HepG2 (cell line): ENCODE measurements around the gene NDUFS6. TPM values are rescaled to one million over a fixed set of nuclear protein-coding genes. Genes with fewer than 3 reads are reported as not detected.

ENCODE experiments used
- ATAC-seq: fragments of 200-7000 bp; cut with Tn5 transposase; 3 replicates; pipeline ENCODE4 v1.9.1; 2020; ENCODE audit warnings: mild to moderate bottlenecking, moderate library complexity
- BruUV-seq: library from RNA; stranded (reverse); fragments of 400-500 nt; replicated peaks from 2 replicates; lab custom pipeline; 2021; lab: Mats Ljungman, UMichigan
- CTCF ChIA-PET: fragments of 300-600 bp; formaldehyde crosslinking; extraction: SDS; loops from one replicate; lab custom pipeline; 2021; ENCODE audit warnings: low total read pairs, inconsistent platforms, low intra/inter-chr PET ratio; lab: Yijun Ruan, JAX
- POLR2A ChIA-PET: fragments of 350-600 bp; sonication (Branson Sonifier 250); formaldehyde crosslinking; loops from one replicate; lab custom pipeline; 2020; ENCODE audit warnings: antibody characterized with exemption, inconsistent platforms; lab: Yijun Ruan, JAX
- DNase-seq: peaks from one replicate; pipeline ENCODE4 v3.0.0-alpha.2; 2015; ENCODE audit warnings: low spot score
- FAIRE-seq: peaks from 3 replicates; lab custom pipeline; 2011; peaks lifted over from hg19 to GRCh38; lab: Jason Lieb, UNC
- H2AFZ ChIP-seq: one replicate; pipeline ENCODE4 v1.6.1; 2011; ENCODE audit warnings: low read length, inconsistent platforms
- H3K27ac ChIP-seq: fragments of 300-600 bp; 3 replicates; pipeline ENCODE4 v1.8.0; 2011; ENCODE audit warnings: mixed run types, mild to moderate bottlenecking, mixed read lengths, low read length, inconsistent platforms; ENCODE audit not compliant: insufficient read depth; ENCODE audit errors: extremely low read length
- H3K27me3 ChIP-seq, 2 experiments: fragments of 200-600 bp in 1 of 2; 2 replicates in 1 of 2; 3 replicates in 1 of 2; pipeline versions ENCODE4 v1.6.0 to v1.8.0; 2011; ENCODE audit warnings: low read length in 2 of 2, mild to moderate bottlenecking in 2 of 2, moderate library complexity in 2 of 2, inconsistent platforms in 1 of 2; ENCODE audit not compliant: insufficient read depth in 2 of 2, control insufficient read depth in 1 of 2
- H3K36me3 ChIP-seq, 2 experiments: fragments of 200-600 bp in 1 of 2; replicated peaks in 1 of 2; 2 replicates in 1 of 2; 3 replicates in 1 of 2; pipeline versions ENCODE4 v1.5.1 to v1.8.0; 2011; ENCODE audit warnings: low read length in 2 of 2, inconsistent platforms in 1 of 2; ENCODE audit not compliant: insufficient read depth in 2 of 2, control insufficient read depth in 1 of 2
- H3K4me1 ChIP-seq: 2 replicates; pipeline ENCODE4 v1.5.1; 2012; ENCODE audit warnings: low read length, inconsistent platforms; ENCODE audit not compliant: insufficient read depth
- H3K4me2 ChIP-seq: 2 replicates; pipeline ENCODE4 v1.6.0; 2011; ENCODE audit warnings: low read depth, low read length, inconsistent platforms
- H3K4me3 ChIP-seq, 3 experiments: fragments of 200-600 bp in 1 of 3; sonication (generic), shearing (Covaris generic) in 1 of 3; replicated peaks in 1 of 3; 2 replicates each; pipeline ENCODE4 v1.5.1; 2011 to 2016; ENCODE audit warnings: low read length in 3 of 3, inconsistent platforms in 2 of 3, low read depth in 2 of 3, mild to moderate bottlenecking in 2 of 3, control low read depth in 1 of 3, mixed read lengths in 1 of 3; ENCODE audit not compliant: insufficient read depth in 1 of 3
- H3K79me2 ChIP-seq: one replicate; pipeline ENCODE4 v1.6.1; 2011; ENCODE audit warnings: low read length, inconsistent platforms; ENCODE audit not compliant: insufficient read depth
- H3K9ac ChIP-seq: 2 replicates; pipeline ENCODE4 v1.6.0; 2011; ENCODE audit warnings: mild to moderate bottlenecking, low read depth, low read length, inconsistent platforms; ENCODE audit not compliant: insufficient read depth
- H3K9me3 ChIP-seq: 2 replicates; pipeline ENCODE4 v1.5.1; 2012; ENCODE audit warnings: mild to moderate bottlenecking, low read length
- H4K20me1 ChIP-seq: 2 replicates; pipeline ENCODE4 v1.6.0; 2011; ENCODE audit warnings: inconsistent platforms, mild to moderate bottlenecking, low read length, moderate library complexity; ENCODE audit not compliant: insufficient read depth
- ARNT2 ChIP-seq: sonication (generic); formaldehyde crosslinking; IDR thresholded peaks from 2 replicates; pipeline ENCODE4 v1.8.0; 2022; ENCODE audit warnings: mild to moderate bottlenecking, low read depth, missing genetic modification reagents, moderate library complexity
- KDM1A ChIP-seq: IDR thresholded peaks from 2 replicates; pipeline ENCODE4 v1.6.1; 2016; ENCODE audit warnings: missing compliant biosample characterization
- KLF16 ChIP-seq, 2 experiments: sonication (generic) in 1 of 2; formaldehyde crosslinking in 1 of 2; IDR thresholded peaks; 2 replicates each; pipeline versions ENCODE4 v1.6.1 to v1.8.0; 2016 to 2023; ENCODE audit warnings: missing genetic modification reagents in 2 of 2, missing compliant biosample characterization in 1 of 2
- MAFG ChIP-seq: sonication (generic); formaldehyde crosslinking; IDR thresholded peaks from 2 replicates; pipeline ENCODE4 v1.5.1; 2020; ENCODE audit warnings: mild to moderate bottlenecking, missing genetic modification reagents
- ONECUT2 ChIP-seq: sonication (generic); formaldehyde crosslinking; IDR thresholded peaks from 2 replicates; pipeline ENCODE4 v1.4.0; 2020; ENCODE audit warnings: missing genetic modification reagents
- POLR2AphosphoS2 ChIP-seq: IDR thresholded peaks from 2 replicates; pipeline ENCODE4 v1.6.1; 2011; ENCODE audit warnings: low read depth, low read length, improper control_type of control experiment
- POLR2G ChIP-seq: fragments of 200-400 bp; formaldehyde crosslinking; IDR thresholded peaks from 2 replicates; pipeline ENCODE4 v1.6.1; 2018; ENCODE audit warnings: mild to moderate bottlenecking, low read depth, low read length, moderate library complexity
- SIN3A ChIP-seq: IDR thresholded peaks from 2 replicates; pipeline ENCODE4 v1.6.1; 2011; ENCODE audit warnings: low read depth, mild to moderate bottlenecking, control low read depth, low read length, borderline replicate concordance
- SMYD3 ChIP-seq: sonication (generic); formaldehyde crosslinking; IDR thresholded peaks from 2 replicates; pipeline ENCODE4 v1.8.1; 2023; ENCODE audit warnings: mild to moderate bottlenecking, missing genetic modification reagents
- ZBTB38 ChIP-seq: sonication (generic); formaldehyde crosslinking; IDR thresholded peaks from 2 replicates; pipeline ENCODE4 v1.5.1; 2020; ENCODE audit warnings: mild to moderate bottlenecking, missing genetic modification reagents
- ZNF12 ChIP-seq: sonication (generic); formaldehyde crosslinking; IDR thresholded peaks from 2 replicates; pipeline ENCODE4 v1.5.0; 2020; ENCODE audit warnings: missing genetic modification reagents
- ZNF317 ChIP-seq: sonication (generic); formaldehyde crosslinking; IDR thresholded peaks from 2 replicates; pipeline ENCODE4 v1.5.0; 2020; ENCODE audit warnings: mild to moderate bottlenecking, missing genetic modification reagents
- ZNF431 ChIP-seq: sonication (generic); formaldehyde crosslinking; IDR thresholded peaks from 2 replicates; pipeline ENCODE4 v1.9.0; 2022; ENCODE audit warnings: missing genetic modification reagents, low read depth, mild to moderate bottlenecking, borderline replicate concordance
- ZNF552 ChIP-seq: sonication (generic); formaldehyde crosslinking; IDR thresholded peaks from 2 replicates; pipeline ENCODE4 v1.9.0; 2022; ENCODE audit warnings: missing genetic modification reagents, mild to moderate bottlenecking, borderline replicate concordance
- ZNF782 ChIP-seq: sonication (generic); formaldehyde crosslinking; IDR thresholded peaks from 2 replicates; pipeline ENCODE4 v1.4.0; 2020; ENCODE audit warnings: missing genetic modification reagents, mild to moderate bottlenecking, borderline replicate concordance
- ZNF850 ChIP-seq: sonication (generic); formaldehyde crosslinking; conservative IDR thresholded peaks from 2 replicates; pipeline ENCODE4 v1.9.0; 2021; ENCODE audit warnings: mild to moderate bottlenecking, missing genetic modification reagents
- WGBS: methylation state at CpG from one replicate; pipeline ENCODE4 v1.1.6; 2017; ENCODE audit warnings: low lambda C conversion rate; 5-methylcytosine and 5-hydroxymethylcytosine counted together
- in situ Hi-C: cut with HindIII; loops from 2 replicates; pipeline ENCODE4 v1.10.0; 2017; ENCODE audit warnings: low pct_unique_long_range_greater_than_20kb; ENCODE audit not compliant: extremely low pct_ligation_motif_present
- intact Hi-C: fragments of 100-400 bp; cut with micrococcal nuclease; formaldehyde crosslinking; loops from one replicate; pipeline ENCODE4 v1.10.0; 2022; ENCODE audit not compliant: unreplicated experiment
- polyA plus RNA-seq, 8 experiments: library from polyadenylated mRNA; depleted of rRNA in 3 of 8; stranded (reverse) in 7 of 8; unstranded in 1 of 8; fragments of >200 nt; fragmentation: Illumina TruSeq in 4 of 8; extraction: Trizol in 4 of 8; gene quantifications; 2 replicates each; pipeline versions ENCODE4 v1.2.1 to v1.2.3, GENCODE V29; 2011 to 2016; ENCODE audit warnings: low read depth in 4 of 8, missing spikeins in 1 of 8, mixed read lengths in 1 of 8; ENCODE audit not compliant: insufficient read depth in 1 of 8
- total RNA-seq, 5 experiments: library from RNA; depleted of rRNA; stranded (reverse); fragments of >200 nt; fragmentation: Illumina TruSeq; extraction: Trizol; gene quantifications; 2 replicates each; pipeline ENCODE4 v1.2.3, GENCODE V29; 2016; ENCODE audit warnings: low read depth in 1 of 5
- TF ChIP-seq, protein P1 (sequence below): sonication (generic); formaldehyde crosslinking; IDR thresholded peaks from 2 replicates; pipeline ENCODE4 v1.4.0; 2020; ENCODE audit warnings: missing genetic modification reagents
- TF ChIP-seq, protein P2 (sequence below): sonication (generic); formaldehyde crosslinking; IDR thresholded peaks from 2 replicates; pipeline ENCODE4 v1.4.0; 2020; ENCODE audit warnings: mild to moderate bottlenecking, missing genetic modification reagents
- TF ChIP-seq, protein P3 (sequence below): sonication (generic); formaldehyde crosslinking; IDR thresholded peaks from 2 replicates; pipeline ENCODE4 v1.9.0; 2022; ENCODE audit warnings: missing genetic modification reagents, mild to moderate bottlenecking, borderline replicate concordance
- TF ChIP-seq, protein P4 (sequence below): sonication (generic); formaldehyde crosslinking; IDR thresholded peaks from 2 replicates; pipeline ENCODE4 v1.5.1; 2020; ENCODE audit warnings: mild to moderate bottlenecking, missing genetic modification reagents, moderate library complexity

Gene NDUFS6
- total and polyA plus RNA-seq, 2 of the 13 experiments (the other 11 are each of a cell fraction or from before 2014, with no cell fraction given) = 23.7 to 50.4 TPM

DNA sequence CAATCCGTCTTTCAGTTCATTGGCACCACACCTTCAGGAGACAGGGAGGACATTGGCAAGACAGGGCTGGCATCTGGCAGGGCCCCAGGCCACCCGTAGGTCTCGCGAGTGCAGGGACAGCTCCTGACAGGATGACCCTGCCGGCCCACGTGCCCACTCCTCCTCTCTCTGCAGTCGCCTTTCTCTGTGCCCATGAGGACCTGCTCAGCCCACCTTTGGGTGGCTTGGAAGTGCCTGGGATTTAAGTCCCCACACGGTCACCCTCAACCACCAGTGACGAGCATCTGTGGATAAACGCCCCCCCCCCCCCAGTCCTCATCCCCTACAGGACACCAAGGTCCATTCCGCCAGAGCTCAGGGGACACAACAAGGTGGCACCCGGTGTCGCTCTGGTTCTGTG is 5.7 kb upstream of the NDUFS6 start (continued):
- TF ChIP-seq, protein P1, sequence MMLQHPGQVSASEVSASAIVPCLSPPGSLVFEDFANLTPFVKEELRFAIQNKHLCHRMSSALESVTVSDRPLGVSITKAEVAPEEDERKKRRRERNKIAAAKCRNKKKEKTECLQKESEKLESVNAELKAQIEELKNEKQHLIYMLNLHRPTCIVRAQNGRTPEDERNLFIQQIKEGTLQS = no peak
- TF ChIP-seq, protein P2, sequence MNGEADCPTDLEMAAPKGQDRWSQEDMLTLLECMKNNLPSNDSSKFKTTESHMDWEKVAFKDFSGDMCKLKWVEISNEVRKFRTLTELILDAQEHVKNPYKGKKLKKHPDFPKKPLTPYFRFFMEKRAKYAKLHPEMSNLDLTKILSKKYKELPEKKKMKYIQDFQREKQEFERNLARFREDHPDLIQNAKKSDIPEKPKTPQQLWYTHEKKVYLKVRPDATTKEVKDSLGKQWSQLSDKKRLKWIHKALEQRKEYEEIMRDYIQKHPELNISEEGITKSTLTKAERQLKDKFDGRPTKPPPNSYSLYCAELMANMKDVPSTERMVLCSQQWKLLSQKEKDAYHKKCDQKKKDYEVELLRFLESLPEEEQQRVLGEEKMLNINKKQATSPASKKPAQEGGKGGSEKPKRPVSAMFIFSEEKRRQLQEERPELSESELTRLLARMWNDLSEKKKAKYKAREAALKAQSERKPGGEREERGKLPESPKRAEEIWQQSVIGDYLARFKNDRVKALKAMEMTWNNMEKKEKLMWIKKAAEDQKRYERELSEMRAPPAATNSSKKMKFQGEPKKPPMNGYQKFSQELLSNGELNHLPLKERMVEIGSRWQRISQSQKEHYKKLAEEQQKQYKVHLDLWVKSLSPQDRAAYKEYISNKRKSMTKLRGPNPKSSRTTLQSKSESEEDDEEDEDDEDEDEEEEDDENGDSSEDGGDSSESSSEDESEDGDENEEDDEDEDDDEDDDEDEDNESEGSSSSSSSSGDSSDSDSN = no peak
- no peak for TF ChIP-seq POLR2AphosphoS2
- no peak for TF ChIP-seq KDM1A (CRISPR knock-in tag)
- no peak for TF ChIP-seq SIN3A
- TF ChIP-seq ZNF552 (CRISPR knock-in tag) = no peak
- no peak for TF ChIP-seq ZNF12 (CRISPR knock-in tag)
- TF ChIP-seq SMYD3 (CRISPR knock-in tag) = no peak
- no peak for TF ChIP-seq ZNF850 (CRISPR knock-in tag)
- no peak for TF ChIP-seq ARNT2 (CRISPR knock-in tag)
- TF ChIP-seq, all 625 proteins: peak for 0

DNA sequence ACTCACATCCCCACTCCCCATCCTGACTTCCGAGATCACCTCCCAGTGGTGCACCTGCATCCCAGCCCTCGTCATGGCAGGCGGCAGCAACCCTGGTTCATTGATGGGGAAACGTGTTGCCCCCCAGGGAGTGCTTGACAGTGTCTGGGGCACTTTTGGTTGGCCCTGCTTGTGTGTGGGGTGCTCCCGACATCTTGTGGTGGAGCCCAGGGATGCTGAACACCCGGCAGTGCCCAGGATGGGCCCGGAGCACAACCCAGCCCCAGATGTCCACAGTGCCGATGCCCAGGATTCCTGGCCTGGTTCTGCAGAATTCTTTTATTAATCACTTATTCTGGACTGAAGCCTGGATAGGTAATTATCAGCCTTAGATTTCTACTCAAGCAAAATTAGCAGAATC is 5.3 kb upstream of the NDUFS6 start:
- no TSS peak for BruUV-seq
- ChIA-PET CTCF (no interaction called here), POLR2A (no interaction called here)
- DNase-seq = no peak
- in situ Hi-C loops (no loop called here), intact Hi-C loops (no loop called here)
- FAIRE-seq = no peak
- H3K4me2 ChIP-seq = no peak overlapping the region
- H3K27me3 ChIP-seq = peaks cover 0 to 3% of the 10 kb centered on the region in 2 experiments; a peak in 1 of 5 replicates
- no peak for ATAC-seq
- no peak overlapping the region for H3K4me3 ChIP-seq
- H4K20me1 ChIP-seq = no peaks in the 10 kb centered on the region; the same call in 1 of the 2 replicates
- no peak overlapping the region for H3K9ac ChIP-seq
- no peak overlapping the region for H3K27ac ChIP-seq
- WGBS = 87% methylated on average over 4 of the region's 8 CpGs
- H3K4me1 ChIP-seq = peaks cover 37% of the 10 kb centered on the region
- H3K79me2 ChIP-seq = peaks cover 19% of the 10 kb centered on the region
- H2AFZ ChIP-seq = no peak overlapping the region
- peaks cover 2 to 17% of the 10 kb centered on the region in 2 experiments; a peak in 3 of 5 replicates for H3K36me3 ChIP-seq
- H3K9me3 ChIP-seq = no peaks in the 10 kb centered on the region
- TF ChIP-seq, protein P3, sequence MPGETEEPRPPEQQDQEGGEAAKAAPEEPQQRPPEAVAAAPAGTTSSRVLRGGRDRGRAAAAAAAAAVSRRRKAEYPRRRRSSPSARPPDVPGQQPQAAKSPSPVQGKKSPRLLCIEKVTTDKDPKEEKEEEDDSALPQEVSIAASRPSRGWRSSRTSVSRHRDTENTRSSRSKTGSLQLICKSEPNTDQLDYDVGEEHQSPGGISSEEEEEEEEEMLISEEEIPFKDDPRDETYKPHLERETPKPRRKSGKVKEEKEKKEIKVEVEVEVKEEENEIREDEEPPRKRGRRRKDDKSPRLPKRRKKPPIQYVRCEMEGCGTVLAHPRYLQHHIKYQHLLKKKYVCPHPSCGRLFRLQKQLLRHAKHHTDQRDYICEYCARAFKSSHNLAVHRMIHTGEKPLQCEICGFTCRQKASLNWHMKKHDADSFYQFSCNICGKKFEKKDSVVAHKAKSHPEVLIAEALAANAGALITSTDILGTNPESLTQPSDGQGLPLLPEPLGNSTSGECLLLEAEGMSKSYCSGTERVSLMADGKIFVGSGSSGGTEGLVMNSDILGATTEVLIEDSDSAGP = no peak
- TF ChIP-seq, protein P4, sequence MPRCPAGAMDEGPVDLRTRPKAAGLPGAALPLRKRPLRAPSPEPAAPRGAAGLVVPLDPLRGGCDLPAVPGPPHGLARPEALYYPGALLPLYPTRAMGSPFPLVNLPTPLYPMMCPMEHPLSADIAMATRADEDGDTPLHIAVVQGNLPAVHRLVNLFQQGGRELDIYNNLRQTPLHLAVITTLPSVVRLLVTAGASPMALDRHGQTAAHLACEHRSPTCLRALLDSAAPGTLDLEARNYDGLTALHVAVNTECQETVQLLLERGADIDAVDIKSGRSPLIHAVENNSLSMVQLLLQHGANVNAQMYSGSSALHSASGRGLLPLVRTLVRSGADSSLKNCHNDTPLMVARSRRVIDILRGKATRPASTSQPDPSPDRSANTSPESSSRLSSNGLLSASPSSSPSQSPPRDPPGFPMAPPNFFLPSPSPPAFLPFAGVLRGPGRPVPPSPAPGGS = no peak
- TF ChIP-seq ZBTB38 (CRISPR knock-in tag) (no peak), ZNF850 (CRISPR knock-in tag) (no peak), POLR2G (no peak; the same call in 1 of the 2 replicates), ONECUT2 (CRISPR knock-in tag) (no peak), ZNF317 (CRISPR knock-in tag) (no peak), ZNF782 (CRISPR knock-in tag) (no peak), KLF16 (CRISPR knock-in tag; IDR thresholded peaks at IDR 0.05) (no peak), ZNF431 (CRISPR knock-in tag) (no peak), MAFG (no peak)
